Memory B cell (primary cell): ENCODE data around the gene MAN1A1.

Source experiments
- ATAC-seq: fragments of 150-1000 bp; cut with Tn5 transposase; 2 replicates; pipeline ENCODE4 v1.10.0; 2021; ENCODE audit warnings: low read depth, mild to moderate bottlenecking, moderate library complexity
- DNase-seq, 2 donors: peaks; one replicate each; pipeline ENCODE4 v3.0.0; 2022; ENCODE audit warnings: low spot score in 2 of 2
- H3K27ac Mint-ChIP-seq: one replicate; pipeline ENCODE4 v1.8.0; 2022; ENCODE audit warnings: mild to moderate bottlenecking, moderate library complexity, mixed read lengths
- H3K27me3 Mint-ChIP-seq: one replicate; pipeline ENCODE4 v1.8.0; 2022; ENCODE audit warnings: mixed read lengths
- H3K36me3 Mint-ChIP-seq: one replicate; pipeline ENCODE4 v1.8.0; 2022; ENCODE audit warnings: mild to moderate bottlenecking, mixed read lengths
- H3K4me1 Mint-ChIP-seq: one replicate; pipeline ENCODE4 v1.8.0; 2022; ENCODE audit warnings: mixed read lengths
- H3K4me3 Mint-ChIP-seq: one replicate; pipeline ENCODE4 v1.8.0; 2022; ENCODE audit warnings: mild to moderate bottlenecking, moderate library complexity, mixed read lengths
- H3K9me3 Mint-ChIP-seq: one replicate; pipeline ENCODE4 v1.8.0; 2022; ENCODE audit warnings: mixed read lengths

Gene MAN1A1

GRCh38 chr6:119128252-119128912 is 221.2 kb downstream of the MAN1A1 start:
- H3K27me3 Mint-ChIP-seq: peaks cover 5% of the 10 kb centered on the region
- H3K4me1 Mint-ChIP-seq: no peaks in the 10 kb centered on the region
- no peaks in the 10 kb centered on the region for H3K9me3 Mint-ChIP-seq
- no peak for DNase-seq
- no peaks in the 10 kb centered on the region for H3K36me3 Mint-ChIP-seq
- no peak for ATAC-seq
- H3K27ac Mint-ChIP-seq: no peak overlapping the region
- no peak overlapping the region for H3K4me3 Mint-ChIP-seq

- H3K36me3 Mint-ChIP-seq: no peaks in the 10 kb centered on the region
- H3K27me3 Mint-ChIP-seq: peaks cover 3% of the 10 kb centered on the region
- no peak overlapping the region for H3K4me3 Mint-ChIP-seq
- H3K4me1 Mint-ChIP-seq: no peaks in the 10 kb centered on the region
- no peaks in the 10 kb centered on the region for H3K9me3 Mint-ChIP-seq
- DNase-seq (no peak), ATAC-seq (no peak)
- H3K27ac Mint-ChIP-seq: no peak overlapping the region
Measured at GRCh38 chr6:119127627-119128026, 221.9 kb downstream of the MAN1A1 start.
